ENCODE data around the gene NIM1K. TPM values are rescaled to one million over a fixed set of nuclear protein-coding genes. Genes with fewer than 3 reads are reported as not detected.
"Not testable (repeated sequence)": the region's sequence is repeated elsewhere in the genome, so short reads cannot be mapped to it uniquely, and the experiment has no call there.

NIM1K gene
- total RNA-seq, 1 donor from 2014 or later, result 0.54 TPM

- not testable (repeated sequence) for H3K36me3 Mint-ChIP-seq (ENCODE audit: low read depth, unreplicated experiment); H3K4me1 Mint-ChIP-seq (ENCODE audit: low read depth, unreplicated experiment); H3K4me1 ChIP-seq (ENCODE audit: insufficient read depth, low read length); H4K20me1 ChIP-seq (ENCODE audit: insufficient read depth, low read length); H3K4me3 Mint-ChIP-seq (ENCODE audit: unreplicated experiment); H3K4me2 ChIP-seq (ENCODE audit: low read length); H3K9ac ChIP-seq (ENCODE audit: low read length); H3K79me2 ChIP-seq (ENCODE audit: insufficient read depth, low read length); H3K27me3 Mint-ChIP-seq (ENCODE audit: low read depth, unreplicated experiment); DNase-seq (ENCODE audit: low read depth); H3K27ac Mint-ChIP-seq (ENCODE audit: unreplicated experiment); H3K9me3 ChIP-seq (ENCODE audit: insufficient read depth, low read depth, low read length); H3K27ac ChIP-seq (ENCODE audit: low read depth, low read length); H3K4me3 ChIP-seq (ENCODE audit: insufficient read depth, low read depth, low read length); FAIRE-seq; H3K36me3 ChIP-seq (ENCODE audit: insufficient read depth, low read length); H3K27me3 ChIP-seq (ENCODE audit: insufficient read depth, low read length); H2AFZ ChIP-seq (ENCODE audit: low read depth, low read length)
- peaks cover 12% of the 10 kb centered on the region for H3K9me3 Mint-ChIP-seq (ENCODE audit: unreplicated experiment)
Measured at GRCh38 chr5:43325624-43326023, 133.6 kb downstream of the NIM1K start.

Other genes starting within 250 kb of the NIM1K start
- gene ANXA2R, start 151.9 kb upstream of the NIM1K start, total RNA-seq, result 0.50 and 0.77 TPM in 2 replicates
- 25.7 and 28.7 TPM in 2 replicates for gene ZNF131, start 71.3 kb upstream of the NIM1K start, total RNA-seq
- 95.9 and 146 TPM in 2 replicates for gene HMGCS1, start 121.2 kb downstream of the NIM1K start, total RNA-seq
- 0.16 TPM in 1 of 2 replicates, not detected in the other for gene CCL28, start 220.2 kb downstream of the NIM1K start, total RNA-seq

All from astrocyte (in vitro differentiated cells and primary cell).